MM.1S (cell line): ENCODE data around the gene LGALS3BP.

Experiments
- DNase-seq: peaks from one replicate; pipeline ENCODE4 v3.0.0-alpha.2; 2015
- H2AFZ ChIP-seq: fragments of 300-600 bp; sonication (generic); 2 replicates; pipeline ENCODE4 v1.6.0; 2016; ENCODE audit warnings: antibody characterized with exemption, low read length
- H3F3A ChIP-seq: fragments of 300-600 bp; sonication (generic); 2 replicates; pipeline ENCODE4 v1.6.1; 2016; ENCODE audit warnings: mild to moderate bottlenecking, antibody characterized with exemption, low read length, moderate library complexity, mixed read lengths; ENCODE audit not compliant: insufficient read depth
- H3K27ac ChIP-seq: fragments of 300-600 bp; sonication (generic); 2 replicates; pipeline ENCODE4 v1.5.1; 2016; ENCODE audit warnings: mild to moderate bottlenecking, low read length
- H3K27me3 ChIP-seq: fragments of 300-600 bp; sonication (generic); replicated peaks from 2 replicates; pipeline ENCODE4 v1.6.0; 2016; ENCODE audit warnings: low read length; ENCODE audit not compliant: insufficient read depth
- H3K36me3 ChIP-seq: fragments of 300-600 bp; sonication (generic); replicated peaks from 2 replicates; pipeline ENCODE4 v1.6.1; 2016; ENCODE audit warnings: mild to moderate bottlenecking, low read length, mixed read lengths; ENCODE audit not compliant: insufficient read depth
- H3K4me1 ChIP-seq: fragments of 300-600 bp; sonication (generic); 2 replicates; pipeline ENCODE4 v1.6.1; 2016; ENCODE audit warnings: low read length, mixed read lengths
- H3K4me2 ChIP-seq: fragments of 300-600 bp; sonication (generic); 2 replicates; pipeline ENCODE4 v1.6.0; 2016; ENCODE audit warnings: low read depth, low read length
- H3K4me3 ChIP-seq: fragments of 300-600 bp; sonication (generic); 2 replicates; pipeline ENCODE4 v1.5.1; 2016; ENCODE audit warnings: low read length, mixed read lengths
- H3K79me2 ChIP-seq: fragments of 300-600 bp; sonication (generic); 2 replicates; pipeline ENCODE4 v1.6.1; 2016; ENCODE audit warnings: mixed run types, low read length, mixed read lengths
- H3K9ac ChIP-seq: fragments of 300-600 bp; sonication (generic); 2 replicates; pipeline ENCODE4 v1.6.1; 2016; ENCODE audit warnings: low read length, mixed read lengths
- H3K9me2 ChIP-seq: fragments of 300-600 bp; sonication (generic); replicated peaks from 2 replicates; pipeline ENCODE4 v1.6.1; 2016; ENCODE audit warnings: mild to moderate bottlenecking, low read length, mixed read lengths; ENCODE audit not compliant: insufficient read depth
- H3K9me3 ChIP-seq: fragments of 300-600 bp; sonication (generic); replicated peaks from 2 replicates; pipeline ENCODE4 v1.6.1; 2016; ENCODE audit warnings: mild to moderate bottlenecking, low read length, mixed read lengths; ENCODE audit not compliant: insufficient read depth
- H4K20me1 ChIP-seq: fragments of 300-600 bp; sonication (generic); 2 replicates; pipeline ENCODE4 v1.6.1; 2016; ENCODE audit warnings: mild to moderate bottlenecking, low read length, moderate library complexity, mixed read lengths; ENCODE audit not compliant: insufficient read depth
- CTCF ChIP-seq: fragments of 300-600 bp; sonication (generic); IDR thresholded peaks from 2 replicates; pipeline ENCODE4 v1.5.1; 2016; ENCODE audit warnings: antibody characterized with exemption, low read length, mixed read lengths
- EZH2 ChIP-seq: fragments of 300-600 bp; sonication (generic); optimal IDR thresholded peaks from 2 replicates; pipeline ENCODE3; 2017; ENCODE audit warnings: low read depth, mild to moderate bottlenecking, antibody characterized with exemption, low read length, mixed read lengths
- EZH2phosphoT487 ChIP-seq: fragments of 300-600 bp; sonication (generic); IDR thresholded peaks from 2 replicates; pipeline ENCODE4 v1.6.1; 2018; ENCODE audit warnings: antibody characterized with exemption, low read length

Gene LGALS3BP

DNA sequence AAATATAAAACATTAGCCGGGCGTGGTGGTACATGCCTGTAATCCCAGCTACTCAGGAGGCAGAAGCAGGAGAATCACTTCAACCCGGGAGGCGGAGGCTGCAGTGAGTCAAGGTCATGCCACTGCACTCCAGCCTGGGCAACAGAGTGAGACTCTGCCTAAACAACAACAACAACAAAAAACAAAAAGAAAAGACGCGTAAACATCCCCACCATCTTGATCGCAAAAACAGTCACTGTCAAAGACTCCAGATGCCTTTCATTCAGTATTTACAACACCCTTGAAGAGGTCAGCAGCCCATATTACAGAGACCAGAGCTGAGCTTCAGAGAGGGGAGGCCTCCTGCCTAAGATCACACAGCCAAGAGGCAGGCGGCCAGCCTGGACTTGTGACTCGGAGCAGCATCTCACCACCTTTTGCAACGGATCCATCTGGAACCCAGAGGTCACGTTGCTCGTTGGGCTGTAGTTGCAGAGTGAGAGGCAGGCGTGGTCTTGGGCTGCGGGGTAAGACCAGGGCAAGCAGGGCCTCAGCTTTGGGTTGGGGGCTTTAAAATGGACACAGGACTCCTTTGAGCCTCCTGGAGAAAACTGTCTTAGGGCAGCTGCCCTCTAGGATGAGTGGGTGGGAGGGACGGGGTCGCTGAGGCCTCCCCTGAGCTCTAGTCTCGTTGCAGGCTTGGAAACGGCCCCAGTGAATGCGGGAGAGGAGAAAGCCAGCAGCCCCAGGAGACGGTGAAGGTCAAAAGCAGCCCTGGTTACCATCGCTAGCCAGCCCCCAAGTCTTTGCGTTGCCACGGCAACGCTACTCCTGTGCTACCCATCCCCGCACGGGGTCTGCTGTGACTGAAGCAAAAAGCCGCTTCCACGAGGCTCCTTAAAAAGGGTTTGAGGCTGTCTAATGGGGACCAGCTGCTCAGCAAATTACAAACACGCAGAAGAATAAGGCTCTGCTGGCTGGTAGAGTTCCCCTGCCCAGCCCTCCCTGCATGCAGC is 26.1 kb downstream of the LGALS3BP start:
- Histone ChIP-seq H3K4me3 (no peak overlapping the region), H3K27me3 (peaks cover 36% of the 10 kb centered on the region), H3K79me2 (no peaks in the 10 kb centered on the region), H3K9me3 (no peaks in the 10 kb centered on the region), H4K20me1 (no peaks in the 10 kb centered on the region), H3K4me2 (no peak overlapping the region), H3K4me1 (no peaks in the 10 kb centered on the region), H2AFZ (no peak overlapping the region), H3K27ac (no peak overlapping the region), H3F3A (no peaks in the 10 kb centered on the region), H3K36me3 (no peaks in the 10 kb centered on the region), H3K9me2 (no peaks in the 10 kb centered on the region), H3K9ac (no peak overlapping the region)
- no peak for DNase-seq
- TF ChIP-seq EZH2 (no peak), CTCF (no peak), EZH2phosphoT487 (no peak)

DNA sequence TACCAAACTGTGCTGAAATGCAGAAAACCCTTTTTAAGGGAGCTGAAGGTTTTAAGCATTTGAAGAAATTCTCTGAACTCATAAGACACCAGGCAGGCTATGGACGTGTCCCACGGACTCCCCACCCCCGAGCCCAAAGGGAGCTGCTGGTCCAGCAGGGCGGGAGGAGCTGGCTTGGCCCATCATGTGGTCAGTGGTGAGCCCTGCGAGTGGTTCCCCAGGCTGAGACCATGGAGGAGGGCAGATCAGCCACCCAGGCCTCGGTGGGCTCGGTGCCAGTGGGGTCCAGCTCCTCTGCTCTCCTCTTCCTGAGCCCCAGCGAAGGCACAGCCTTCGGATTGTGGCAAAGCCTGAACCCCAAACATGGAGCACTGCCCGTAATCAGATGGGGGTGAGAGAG is 27.0 kb downstream of the LGALS3BP start:
- H3K4me3 ChIP-seq: no peak overlapping the region
- H3K4me2 ChIP-seq: no peak overlapping the region
- no peak for DNase-seq
- H3K9ac ChIP-seq: no peak overlapping the region
- H3K27me3 ChIP-seq: peaks cover 36% of the 10 kb centered on the region
- no peaks in the 10 kb centered on the region for H3K4me1 ChIP-seq
- no peak overlapping the region for H2AFZ ChIP-seq
- H3K36me3 ChIP-seq: no peaks in the 10 kb centered on the region
- no peaks in the 10 kb centered on the region for H3K79me2 ChIP-seq
- TF ChIP-seq EZH2phosphoT487 (no peak), CTCF (no peak), EZH2 (no peak)
- H3K27ac ChIP-seq: no peak overlapping the region
- H3K9me3 ChIP-seq: no peaks in the 10 kb centered on the region
- H3F3A ChIP-seq: no peaks in the 10 kb centered on the region
- no peaks in the 10 kb centered on the region for H4K20me1 ChIP-seq
- no peaks in the 10 kb centered on the region for H3K9me2 ChIP-seq

- TF ChIP-seq EZH2: no peak
- TF ChIP-seq CTCF: no peak
- TF ChIP-seq EZH2phosphoT487: no peak
- Histone ChIP-seq H3K4me3 (no peak overlapping the region), H3K79me2 (no peaks in the 10 kb centered on the region), H3K9ac (no peak overlapping the region), H3K9me3 (no peaks in the 10 kb centered on the region), H3K9me2 (no peaks in the 10 kb centered on the region), H3F3A (no peaks in the 10 kb centered on the region), H3K4me2 (no peak overlapping the region), H3K27me3 (peaks cover 33% of the 10 kb centered on the region), H2AFZ (no peak overlapping the region), H3K36me3 (no peaks in the 10 kb centered on the region), H3K27ac (no peak overlapping the region), H4K20me1 (no peaks in the 10 kb centered on the region), H3K4me1 (no peaks in the 10 kb centered on the region)
- no peak for DNase-seq
Observed at GRCh38 chr17:78951967-78952551, 27.7 kb downstream of the LGALS3BP start.
